ENCODE data around the gene EXTL2. TPM values are rescaled to one million over a fixed set of nuclear protein-coding genes. Genes with fewer than 3 reads are reported as not detected.
A peak's percentile ranks its signal among the peaks of the same experiment; 100 is the strongest.

Gene EXTL2
- total and polyA plus RNA-seq, 10 of the 15 experiments (the other 5 are each of a cell fraction or from before 2014, with no cell fraction given) = 10.2 to 51.1 (median 16.2) TPM

GRCh38 chr1:100924212-100924611 is 29.6 kb upstream of the EXTL2 start:
- no peak overlapping the region for H2AFZ ChIP-seq (ENCODE audit: control insufficient read depth, low read depth, low read length)
- ChIA-PET POLR2A (no interaction called here), CTCF (interaction anchor here (1.0 to 5.6 kb wide), 4 partner anchors 315 to 582 kb away, joined by 3 to 91 read pairs (median 18); no protein-coding TSS in a partner anchor), SMC1A (ENCODE audit: uncharacterized antibody, unreplicated experiment) (interaction anchor here (0.5 to 7.8 kb wide), 7 partner anchors 10 to 514 kb away, joined by 3 to 102 read pairs (median 9); no protein-coding TSS in a partner anchor), RAD21 (ENCODE audit: unreplicated experiment) (interaction anchor here (1.5 to 3.7 kb wide), 3 partner anchors 365 to 514 kb away, joined by 5 to 40 read pairs (median 5); no protein-coding TSS in a partner anchor)
- no peak overlapping the region for H3K27ac ChIP-seq (ENCODE audit: control insufficient read depth, insufficient read depth)
- ATAC-seq (no peak), DNase-seq (ENCODE audit: low read depth, low spot score) (no peak), FAIRE-seq (no peak)
- H3K27me3 ChIP-seq (replicated peaks in 1 of 2; ENCODE audit: control insufficient read depth in 2 of 2, insufficient read depth in 2 of 2, low read length in 1 of 2) = no peaks in the 10 kb centered on the region
- BruUV-seq (replicated peaks) = no TSS peak
- in situ Hi-C loops (cut with MboI) (loop anchor here (10.0 kb wide), 1 partner anchor 511 kb away; no protein-coding TSS in a partner anchor), intact Hi-C loops (cut with micrococcal nuclease; ENCODE audit: unreplicated experiment) (no loop called here)
- TF ChIP-seq ZNF384 (IDR thresholded peaks at IDR 0.05; ENCODE audit: borderline replicate concordance, low read depth, low read length) (no peak), RFX5 (IDR thresholded peaks at IDR 0.05; ENCODE audit: low read depth, low read length) (no peak)
- H3K4me2 ChIP-seq (ENCODE audit: control insufficient read depth, insufficient read depth) = no peak overlapping the region
- H3K79me2 ChIP-seq (ENCODE audit: control insufficient read depth, insufficient read depth, low read length) = no peaks in the 10 kb centered on the region
- H3K4me3 ChIP-seq = no peak overlapping the region
- H3K9me3 ChIP-seq (replicated peaks; ENCODE audit: control insufficient read depth, insufficient read depth, low read length) = no peaks in the 10 kb centered on the region
- peaks cover 4% of the 10 kb centered on the region; the same call in 1 of the 2 replicates for H3K4me1 ChIP-seq (ENCODE audit: control insufficient read depth, insufficient read depth, low read length)
- no peak overlapping the region for H3K9ac ChIP-seq (ENCODE audit: control insufficient read depth, insufficient read depth, low read length)
- peaks cover 0 to 19% of the 10 kb centered on the region in 2 experiments for H3K36me3 ChIP-seq (ENCODE audit: control insufficient read depth in 2 of 2, insufficient read depth in 2 of 2, low read length in 1 of 2)
- no peaks in the 10 kb centered on the region for H4K20me1 ChIP-seq (ENCODE audit: control insufficient read depth, insufficient read depth)

DNA sequence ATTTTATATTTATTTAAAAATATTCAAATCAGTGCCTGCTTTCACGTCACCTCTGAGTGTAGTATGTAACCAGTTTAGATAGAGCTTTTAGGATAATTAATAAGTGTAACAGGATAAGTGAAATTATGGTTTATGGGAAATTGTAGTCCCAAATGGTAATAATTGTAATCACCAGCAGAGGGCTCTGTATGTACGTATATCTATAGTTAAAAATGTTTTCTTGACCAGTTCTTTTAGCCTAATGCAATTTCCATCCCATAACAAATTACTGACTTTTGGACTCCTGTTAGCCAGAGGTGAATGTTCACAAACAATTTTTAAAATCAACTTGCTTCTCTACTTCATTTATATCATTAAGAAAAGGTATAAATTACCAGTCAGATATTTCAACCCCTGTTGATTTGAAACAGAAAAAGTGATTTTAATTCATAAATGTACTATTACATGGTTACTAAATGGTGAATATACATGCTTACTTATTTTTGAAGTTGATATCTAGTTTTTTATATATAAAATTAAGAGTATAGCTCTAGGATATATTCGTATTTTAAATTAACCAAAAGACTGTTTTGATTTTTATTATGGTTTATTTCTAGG is 26.6 kb upstream of the EXTL2 start:
- intact Hi-C loops (cut with micrococcal nuclease; ENCODE audit: unreplicated experiment) = loop anchor here (1.0 to 2.0 kb wide), 4 partner anchors 317 to 518 kb away; no protein-coding TSS in a partner anchor
- no peak overlapping the region for H3K27ac ChIP-seq (ENCODE audit: control insufficient read depth, insufficient read depth)
- POLR2A ChIA-PET = no interaction called here
- no peak overlapping the region for H3K4me2 ChIP-seq (ENCODE audit: control insufficient read depth, insufficient read depth)
- H3K4me1 ChIP-seq (ENCODE audit: control insufficient read depth, insufficient read depth, low read length) = no peaks in the 10 kb centered on the region
- in situ Hi-C loops (cut with MboI) = loop anchor here (10.0 kb wide), 1 partner anchor 514 kb away; no protein-coding TSS in a partner anchor
- CTCF ChIA-PET = interaction anchor here (0.6 to 5.6 kb wide), 20 partner anchors 10 to 562 kb away, joined by 3 to 91 read pairs (median 4); no protein-coding TSS in a partner anchor
- no peak overlapping the region for H3K4me3 ChIP-seq
- TF ChIP-seq SMC3 (IDR thresholded peaks at IDR 0.05; ENCODE audit: borderline replicate concordance, low read length) (peak; percentile 80), ZNF207 (IDR thresholded peaks at IDR 0.05; ENCODE audit: borderline replicate concordance) (no peak), FOXM1 (IDR thresholded peaks at IDR 0.05; ENCODE audit: low read depth, low read length) (no peak), RAD21 (IDR thresholded peaks at IDR 0.05; ENCODE audit: insufficient read depth, low read depth, low read length) (peak; percentile 70), SUZ12 (IDR thresholded peaks at IDR 0.05; ENCODE audit: unreplicated experiment) (no peak), POLR2A (IDR thresholded peaks at IDR 0.05; ENCODE audit: low read depth, low read length) (no peak), CEBPB (IDR thresholded peaks at IDR 0.05; ENCODE audit: borderline replicate concordance in 1 of 2, low read depth in 2 of 2, low read length in 2 of 2) (no peak)
- TF ChIP-seq, protein P1, sequence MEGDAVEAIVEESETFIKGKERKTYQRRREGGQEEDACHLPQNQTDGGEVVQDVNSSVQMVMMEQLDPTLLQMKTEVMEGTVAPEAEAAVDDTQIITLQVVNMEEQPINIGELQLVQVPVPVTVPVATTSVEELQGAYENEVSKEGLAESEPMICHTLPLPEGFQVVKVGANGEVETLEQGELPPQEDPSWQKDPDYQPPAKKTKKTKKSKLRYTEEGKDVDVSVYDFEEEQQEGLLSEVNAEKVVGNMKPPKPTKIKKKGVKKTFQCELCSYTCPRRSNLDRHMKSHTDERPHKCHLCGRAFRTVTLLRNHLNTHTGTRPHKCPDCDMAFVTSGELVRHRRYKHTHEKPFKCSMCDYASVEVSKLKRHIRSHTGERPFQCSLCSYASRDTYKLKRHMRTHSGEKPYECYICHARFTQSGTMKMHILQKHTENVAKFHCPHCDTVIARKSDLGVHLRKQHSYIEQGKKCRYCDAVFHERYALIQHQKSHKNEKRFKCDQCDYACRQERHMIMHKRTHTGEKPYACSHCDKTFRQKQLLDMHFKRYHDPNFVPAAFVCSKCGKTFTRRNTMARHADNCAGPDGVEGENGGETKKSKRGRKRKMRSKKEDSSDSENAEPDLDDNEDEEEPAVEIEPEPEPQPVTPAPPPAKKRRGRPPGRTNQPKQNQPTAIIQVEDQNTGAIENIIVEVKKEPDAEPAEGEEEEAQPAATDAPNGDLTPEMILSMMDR (IDR thresholded peaks at IDR 0.05 in 2 of 3, conservative IDR thresholded peaks at IDR 0.05 in 1 of 3; ENCODE audit: control insufficient read depth in 2 of 3, extremely low read depth in 1 of 3, insufficient read depth in 1 of 3, low read depth in 3 of 3, low read length in 3 of 3) = peak; percentile 39 to 63 (median 39); a peak in 5 of 6 replicates
- SMC1A ChIA-PET (ENCODE audit: uncharacterized antibody, unreplicated experiment) = interaction anchor here (0.7 to 7.8 kb wide), 10 partner anchors 26 to 517 kb away, joined by 3 to 102 read pairs (median 4); partner anchors contain the start of gene EXTL2
- peaks cover 0 to 27% of the 10 kb centered on the region in 2 experiments; a peak in 3 of 4 replicates for H3K36me3 ChIP-seq (ENCODE audit: control insufficient read depth in 2 of 2, insufficient read depth in 2 of 2, low read length in 1 of 2)
- no TSS peak for BruUV-seq (replicated peaks)
- no peaks in the 10 kb centered on the region for H3K79me2 ChIP-seq (ENCODE audit: control insufficient read depth, insufficient read depth, low read length)
- peak; percentile 27 for FAIRE-seq
- H3K27me3 ChIP-seq (replicated peaks in 1 of 2; ENCODE audit: control insufficient read depth in 2 of 2, insufficient read depth in 2 of 2, low read length in 1 of 2) = no peaks in the 10 kb centered on the region
- RAD21 ChIA-PET (ENCODE audit: unreplicated experiment) = interaction anchor here (0.6 to 3.7 kb wide), 12 partner anchors 13 to 517 kb away, joined by 3 to 40 read pairs (median 3); no protein-coding TSS in a partner anchor
- peak; percentile 59 for ATAC-seq
- no peak overlapping the region for H2AFZ ChIP-seq (ENCODE audit: control insufficient read depth, low read depth, low read length)
- DNase-seq (ENCODE audit: low read depth, low spot score) = no peak
- H4K20me1 ChIP-seq (ENCODE audit: control insufficient read depth, insufficient read depth) = no peaks in the 10 kb centered on the region
- WGBS (ENCODE audit: insufficient coverage, insufficient replicate concordance, low lambda C conversion rate, missing lambda C conversion rate) = 31% methylated on average over 3 of the region's 3 CpGs
- H3K9ac ChIP-seq (ENCODE audit: control insufficient read depth, insufficient read depth, low read length) = no peak overlapping the region
- no peaks in the 10 kb centered on the region for H3K9me3 ChIP-seq (replicated peaks; ENCODE audit: control insufficient read depth, insufficient read depth, low read length)
